GM12878 (cell line): ENCODE data around the gene PRSS50. TPM values are rescaled to one million over a fixed set of nuclear protein-coding genes. Genes with fewer than 3 reads are reported as not detected.

Source experiments
- ATAC-seq: fragments of 200-7000 bp; cut with Tn5 transposase; 3 replicates; pipeline ENCODE4 v1.9.1; 2020; ENCODE audit warnings: mild to moderate bottlenecking, moderate library complexity
- BruUV-seq: library from RNA; stranded (reverse); fragments of 400-500 nt; replicated peaks from 2 replicates; lab custom pipeline; 2021; lab: Mats Ljungman, UMichigan
- CTCF ChIA-PET: fragments of 300-600 bp; sonication (Branson Sonifier 250); formaldehyde crosslinking; extraction: SDS; loops from one replicate; lab custom pipeline; 2021; ENCODE audit warnings: inconsistent platforms; lab: Yijun Ruan, JAX
- POLR2A ChIA-PET: fragments of 350-600 bp; formaldehyde crosslinking; extraction: SDS; loops from one replicate; lab custom pipeline; 2021; ENCODE audit warnings: inconsistent platforms; lab: Charles Lee
- RAD21 ChIA-PET: fragments of 300-600 bp; sonication (Branson Sonifier 250); formaldehyde crosslinking; loops from one replicate; lab custom pipeline; 2023; ENCODE audit warnings: antibody characterized with exemption; ENCODE audit not compliant: unreplicated experiment; lab: Charles Lee
- SMC1A ChIA-PET: fragments of 300-600 bp; sonication (Branson Sonifier 250); formaldehyde crosslinking; loops from one replicate; lab custom pipeline; 2023; ENCODE audit not compliant: unreplicated experiment, uncharacterized antibody; lab: Charles Lee
- DNase-seq: peaks from one replicate; pipeline ENCODE4 v3.0.0-alpha.2; 2011; ENCODE audit warnings: low read depth, low spot score
- FAIRE-seq: peaks from 3 replicates; lab custom pipeline; 2011; peaks lifted over from hg19 to GRCh38; lab: Jason Lieb, UNC
- H2AFZ ChIP-seq: 2 replicates; pipeline ENCODE4 v1.6.0; 2011; ENCODE audit warnings: low read depth, low read length, control low read depth; ENCODE audit not compliant: control insufficient read depth
- H3K27ac ChIP-seq: 2 replicates; pipeline ENCODE4 v1.5.1; 2011; ENCODE audit warnings: control low read depth; ENCODE audit not compliant: control insufficient read depth, insufficient read depth
- H3K27me3 ChIP-seq, 2 experiments: replicated peaks in 1 of 2; 2 replicates each; pipeline versions ENCODE4 v1.6.0 to v1.6.1; 2011; ENCODE audit warnings: low read length in 1 of 2; ENCODE audit not compliant: control insufficient read depth in 2 of 2, insufficient read depth in 2 of 2
- H3K36me3 ChIP-seq, 2 experiments: 2 replicates each; pipeline ENCODE4 v1.5.1; 2011; ENCODE audit warnings: low read length in 1 of 2; ENCODE audit not compliant: control insufficient read depth in 2 of 2, insufficient read depth in 2 of 2
- H3K4me1 ChIP-seq: 2 replicates; pipeline ENCODE4 v1.6.1; 2011; ENCODE audit warnings: mild to moderate bottlenecking, low read length, moderate library complexity, mixed read lengths; ENCODE audit not compliant: control insufficient read depth, insufficient read depth
- H3K4me2 ChIP-seq: 2 replicates; pipeline ENCODE4 v1.6.0; 2011; ENCODE audit warnings: control low read depth; ENCODE audit not compliant: control insufficient read depth, insufficient read depth
- H3K4me3 ChIP-seq: fragments of 200-600 bp; sonication (generic); 2 replicates; pipeline ENCODE4 v1.5.1; 2016
- H3K79me2 ChIP-seq: 2 replicates; pipeline ENCODE4 v1.6.0; 2011; ENCODE audit warnings: low read length; ENCODE audit not compliant: control insufficient read depth, insufficient read depth
- H3K9ac ChIP-seq: 2 replicates; pipeline ENCODE4 v1.8.0; 2011; ENCODE audit warnings: low read length, control low read depth, mixed read lengths; ENCODE audit not compliant: control insufficient read depth, insufficient read depth
- H3K9me3 ChIP-seq: replicated peaks from 3 replicates; pipeline ENCODE4 v1.5.1; 2011; ENCODE audit warnings: mild to moderate bottlenecking, low read length; ENCODE audit not compliant: control insufficient read depth, insufficient read depth
- H4K20me1 ChIP-seq: 2 replicates; pipeline ENCODE4 v1.6.0; 2011; ENCODE audit not compliant: control insufficient read depth, insufficient read depth
- CEBPB ChIP-seq, 2 experiments: fragments of 150-350 bp in 1 of 2; IDR thresholded peaks; 2 replicates each; pipeline ENCODE4 v1.6.1; 2012 to 2014; ENCODE audit warnings: low read depth in 2 of 2, low read length in 2 of 2, borderline replicate concordance in 1 of 2, inconsistent platforms in 1 of 2
- CHD1 ChIP-seq: IDR thresholded peaks from 2 replicates; pipeline ENCODE4 v1.6.1; 2012; ENCODE audit warnings: low read depth, low read length, improper control_type of control experiment
- LARP7 ChIP-seq: fragments of 450-650 bp; IDR thresholded peaks from 2 replicates; pipeline ENCODE4 v1.6.1; 2017; ENCODE audit warnings: mild to moderate bottlenecking
- PAX5 ChIP-seq: IDR thresholded peaks from 2 replicates; pipeline ENCODE4 v1.6.1; 2011; ENCODE audit warnings: low read depth, low read length, borderline replicate concordance
- SMC3 ChIP-seq: IDR thresholded peaks from 2 replicates; pipeline ENCODE4 v1.6.1; 2011; ENCODE audit warnings: low read length, improper control_type of control experiment, borderline replicate concordance
- TCF7 ChIP-seq: IDR thresholded peaks from 2 replicates; pipeline ENCODE4 v1.6.1; 2014; ENCODE audit warnings: antibody characterized with exemption, borderline replicate concordance
- WGBS: methylation state at CpG from one replicate; pipeline ENCODE4 v1.1.6; 2016; ENCODE audit warnings: low lambda C conversion rate; ENCODE audit not compliant: insufficient replicate concordance, insufficient coverage; ENCODE audit errors: missing lambda C conversion rate; 5-methylcytosine and 5-hydroxymethylcytosine counted together
- in situ Hi-C: fragments of 300-500 bp; cut with MboI; formaldehyde crosslinking; loops from 9 replicates; pipeline ENCODE4 v1.14.3; 2018; ENCODE audit warnings: mixed read lengths
- intact Hi-C: fragments of 100-400 bp; cut with micrococcal nuclease; formaldehyde crosslinking; loops from one replicate; pipeline ENCODE4 v1.14.2; 2022; ENCODE audit not compliant: unreplicated experiment
- polyA plus RNA-seq, 11 experiments: library from polyadenylated mRNA; depleted of rRNA in 4 of 11; unstranded in 6 of 11; stranded (reverse) in 5 of 11; fragments of >200 nt; fragmentation: Nextera tagmentation in 4 of 11; fragmentation: Illumina TruSeq in 1 of 11; extraction: Ambion mirVana in 4 of 11; extraction: Trizol in 1 of 11; gene quantifications; 1 replicate in 1 of 11; 2 replicates in 10 of 11; pipeline versions ENCODE4 v1.2.1 to v1.2.3, GENCODE V29; 2011 to 2016; ENCODE audit warnings: inconsistent platforms in 2 of 11, missing spikeins in 2 of 11, low read depth in 1 of 11
- total RNA-seq, 4 experiments: library from RNA; depleted of rRNA in 3 of 4; stranded (reverse); fragments of >200 nt in 3 of 4; fragmentation: Illumina TruSeq in 1 of 4; extraction: Trizol in 1 of 4; gene quantifications; 2 replicates each; pipeline versions ENCODE4 v1.2.1 to v1.2.3, GENCODE V29; 2013 to 2021
- TF ChIP-seq, protein P1 (sequence below): fragments of 450-650 bp; IDR thresholded peaks from 2 replicates; pipeline ENCODE4 v1.6.1; 2017; ENCODE audit warnings: borderline replicate concordance
- TF ChIP-seq, protein P2 (sequence below): IDR thresholded peaks from 2 replicates; pipeline ENCODE4 v1.6.1; 2011; ENCODE audit warnings: borderline replicate concordance, low read depth, mild to moderate bottlenecking, moderate library complexity, mixed read lengths, low read length; ENCODE audit not compliant: insufficient read depth; ENCODE audit errors: extremely low read length
- TF ChIP-seq, protein P3 (sequence below): fragments of 150-350 bp; IDR thresholded peaks from 2 replicates; pipeline ENCODE4 v1.6.1; 2016; ENCODE audit warnings: low read depth, low read length
- TF ChIP-seq, protein P4 (sequence below): IDR thresholded peaks from 2 replicates; pipeline ENCODE4 v1.6.1; 2011; ENCODE audit warnings: low read depth, low read length, improper control_type of control experiment, borderline replicate concordance

The PRSS50 gene
- total and polyA plus RNA-seq, 10 of the 15 experiments (the other 5 are each of a cell fraction or from before 2014, with no cell fraction given) = 0.05 TPM; not detected in 9

DNA sequence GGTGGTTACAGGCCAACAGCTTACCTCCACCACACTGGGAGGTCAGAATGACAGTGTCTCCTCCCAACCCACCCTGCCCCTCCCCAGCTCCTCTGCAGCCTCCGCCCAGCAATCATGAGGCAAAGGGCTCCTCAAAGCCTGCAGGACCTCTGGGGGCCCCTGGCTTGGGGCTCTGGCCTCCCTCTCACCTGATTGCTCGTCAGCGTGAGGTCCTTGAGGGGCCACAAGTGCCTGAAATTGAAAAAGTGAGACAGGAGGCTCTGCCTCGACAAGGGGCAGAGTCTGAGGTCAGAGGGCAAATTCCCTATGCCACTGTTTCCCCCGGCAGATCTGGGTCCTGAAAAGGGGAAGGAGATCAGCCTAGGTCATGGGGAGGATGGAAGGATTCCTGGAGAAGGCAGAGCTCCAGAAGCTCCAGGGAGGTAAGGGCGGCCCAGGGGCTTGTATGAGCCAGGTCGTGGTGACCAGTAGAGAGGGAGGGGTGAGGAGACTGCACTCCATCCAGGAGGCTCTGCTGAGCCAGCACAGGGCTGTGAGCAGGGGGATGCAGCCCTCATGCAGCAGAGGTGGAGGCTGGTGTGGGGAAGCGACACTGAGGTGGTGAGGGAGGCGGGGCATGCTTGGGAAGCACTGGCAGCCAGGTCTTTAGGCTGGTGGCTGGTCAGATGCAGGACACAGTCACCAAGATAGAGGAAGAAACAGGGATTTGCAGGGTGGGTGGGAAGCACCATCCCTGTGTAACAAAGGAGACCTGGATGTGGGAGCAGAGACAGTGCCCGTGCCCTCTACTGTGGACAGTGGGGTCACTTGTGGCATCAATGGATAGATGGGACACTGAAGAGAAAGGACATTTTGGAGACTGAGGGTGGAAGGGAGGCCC lies 44.3 kb downstream of the PRSS50 start (continued):
- TF ChIP-seq, protein P1, sequence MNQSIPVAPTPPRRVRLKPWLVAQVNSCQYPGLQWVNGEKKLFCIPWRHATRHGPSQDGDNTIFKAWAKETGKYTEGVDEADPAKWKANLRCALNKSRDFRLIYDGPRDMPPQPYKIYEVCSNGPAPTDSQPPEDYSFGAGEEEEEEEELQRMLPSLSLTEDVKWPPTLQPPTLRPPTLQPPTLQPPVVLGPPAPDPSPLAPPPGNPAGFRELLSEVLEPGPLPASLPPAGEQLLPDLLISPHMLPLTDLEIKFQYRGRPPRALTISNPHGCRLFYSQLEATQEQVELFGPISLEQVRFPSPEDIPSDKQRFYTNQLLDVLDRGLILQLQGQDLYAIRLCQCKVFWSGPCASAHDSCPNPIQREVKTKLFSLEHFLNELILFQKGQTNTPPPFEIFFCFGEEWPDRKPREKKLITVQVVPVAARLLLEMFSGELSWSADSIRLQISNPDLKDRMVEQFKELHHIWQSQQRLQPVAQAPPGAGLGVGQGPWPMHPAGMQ = no peak
- TF ChIP-seq CEBPB (IDR thresholded peaks at IDR 0.05; ENCODE audit: borderline replicate concordance in 1 of 2, low read depth in 2 of 2, low read length in 2 of 2) (no peak), PAX5 (no peak)
- TF ChIP-seq, all 136 proteins: peak for 0

DNA sequence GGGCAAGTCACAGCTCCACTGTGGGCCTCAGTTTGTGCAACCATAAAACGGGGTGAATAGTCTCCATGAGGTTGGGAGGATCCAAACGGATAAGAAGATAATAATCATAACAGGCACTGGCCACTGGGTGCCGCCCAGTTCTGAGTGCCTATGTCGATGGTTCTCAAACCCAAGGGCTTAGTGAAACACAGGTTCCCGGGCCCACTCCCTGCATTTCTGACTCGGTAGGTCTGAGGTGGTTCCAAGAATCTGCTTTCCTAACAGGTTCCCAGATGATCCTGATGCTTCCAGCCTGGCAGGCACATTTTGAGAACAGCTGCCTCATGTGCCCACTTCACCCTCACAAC lies 45.3 kb downstream of the PRSS50 start:
- DNase-seq (no peak), ATAC-seq (no peak), FAIRE-seq (no peak)
- Histone ChIP-seq H3K4me1 (no peaks in the 10 kb centered on the region), H3K4me3 (no peak overlapping the region), H2AFZ (no peak overlapping the region), H4K20me1 (no peaks in the 10 kb centered on the region), H3K27ac (no peak overlapping the region), H3K9ac (no peak overlapping the region), H3K79me2 (no peaks in the 10 kb centered on the region), H3K27me3 (no peaks in the 10 kb centered on the region), H3K9me3 (no peaks in the 10 kb centered on the region), H3K4me2 (no peak overlapping the region), H3K36me3 (no peaks in the 10 kb centered on the region)
- ChIA-PET RAD21 (no interaction called here), CTCF (no interaction called here), SMC1A (no interaction called here), POLR2A (no interaction called here)
- TF ChIP-seq, protein P2, sequence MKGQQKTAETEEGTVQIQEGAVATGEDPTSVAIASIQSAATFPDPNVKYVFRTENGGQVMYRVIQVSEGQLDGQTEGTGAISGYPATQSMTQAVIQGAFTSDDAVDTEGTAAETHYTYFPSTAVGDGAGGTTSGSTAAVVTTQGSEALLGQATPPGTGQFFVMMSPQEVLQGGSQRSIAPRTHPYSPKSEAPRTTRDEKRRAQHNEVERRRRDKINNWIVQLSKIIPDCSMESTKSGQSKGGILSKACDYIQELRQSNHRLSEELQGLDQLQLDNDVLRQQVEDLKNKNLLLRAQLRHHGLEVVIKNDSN = no peak
- TF ChIP-seq SMC3 (no peak), CHD1 (no peak), TCF7 (no peak), LARP7 (no peak)
- TF ChIP-seq, protein P3, sequence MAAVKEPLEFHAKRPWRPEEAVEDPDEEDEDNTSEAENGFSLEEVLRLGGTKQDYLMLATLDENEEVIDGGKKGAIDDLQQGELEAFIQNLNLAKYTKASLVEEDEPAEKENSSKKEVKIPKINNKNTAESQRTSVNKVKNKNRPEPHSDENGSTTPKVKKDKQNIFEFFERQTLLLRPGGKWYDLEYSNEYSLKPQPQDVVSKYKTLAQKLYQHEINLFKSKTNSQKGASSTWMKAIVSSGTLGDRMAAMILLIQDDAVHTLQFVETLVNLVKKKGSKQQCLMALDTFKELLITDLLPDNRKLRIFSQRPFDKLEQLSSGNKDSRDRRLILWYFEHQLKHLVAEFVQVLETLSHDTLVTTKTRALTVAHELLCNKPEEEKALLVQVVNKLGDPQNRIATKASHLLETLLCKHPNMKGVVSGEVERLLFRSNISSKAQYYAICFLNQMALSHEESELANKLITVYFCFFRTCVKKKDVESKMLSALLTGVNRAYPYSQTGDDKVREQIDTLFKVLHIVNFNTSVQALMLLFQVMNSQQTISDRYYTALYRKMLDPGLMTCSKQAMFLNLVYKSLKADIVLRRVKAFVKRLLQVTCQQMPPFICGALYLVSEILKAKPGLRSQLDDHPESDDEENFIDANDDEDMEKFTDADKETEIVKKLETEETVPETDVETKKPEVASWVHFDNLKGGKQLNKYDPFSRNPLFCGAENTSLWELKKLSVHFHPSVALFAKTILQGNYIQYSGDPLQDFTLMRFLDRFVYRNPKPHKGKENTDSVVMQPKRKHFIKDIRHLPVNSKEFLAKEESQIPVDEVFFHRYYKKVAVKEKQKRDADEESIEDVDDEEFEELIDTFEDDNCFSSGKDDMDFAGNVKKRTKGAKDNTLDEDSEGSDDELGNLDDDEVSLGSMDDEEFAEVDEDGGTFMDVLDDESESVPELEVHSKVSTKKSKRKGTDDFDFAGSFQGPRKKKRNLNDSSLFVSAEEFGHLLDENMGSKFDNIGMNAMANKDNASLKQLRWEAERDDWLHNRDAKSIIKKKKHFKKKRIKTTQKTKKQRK = no peak
- TF ChIP-seq, protein P4, sequence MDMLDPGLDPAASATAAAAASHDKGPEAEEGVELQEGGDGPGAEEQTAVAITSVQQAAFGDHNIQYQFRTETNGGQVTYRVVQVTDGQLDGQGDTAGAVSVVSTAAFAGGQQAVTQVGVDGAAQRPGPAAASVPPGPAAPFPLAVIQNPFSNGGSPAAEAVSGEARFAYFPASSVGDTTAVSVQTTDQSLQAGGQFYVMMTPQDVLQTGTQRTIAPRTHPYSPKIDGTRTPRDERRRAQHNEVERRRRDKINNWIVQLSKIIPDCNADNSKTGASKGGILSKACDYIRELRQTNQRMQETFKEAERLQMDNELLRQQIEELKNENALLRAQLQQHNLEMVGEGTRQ = no peak
- BruUV-seq = no TSS peak
- 13% methylated on average over 6 of the region's 6 CpGs for WGBS
- in situ Hi-C loops = no loop called here
- intact Hi-C loops = no loop called here
